ENCODE measurements around the gene TNKS2.
A peak's percentile ranks its signal among the peaks of the same experiment; 100 is the strongest.

Gene TNKS2

GRCh38 chr10:91907914-91908336, 109.7 kb downstream of the TNKS2 start:
- no peak for DNase-seq (ENCODE audit: low read depth in 2 of 2, low spot score in 1 of 2)

DNA sequence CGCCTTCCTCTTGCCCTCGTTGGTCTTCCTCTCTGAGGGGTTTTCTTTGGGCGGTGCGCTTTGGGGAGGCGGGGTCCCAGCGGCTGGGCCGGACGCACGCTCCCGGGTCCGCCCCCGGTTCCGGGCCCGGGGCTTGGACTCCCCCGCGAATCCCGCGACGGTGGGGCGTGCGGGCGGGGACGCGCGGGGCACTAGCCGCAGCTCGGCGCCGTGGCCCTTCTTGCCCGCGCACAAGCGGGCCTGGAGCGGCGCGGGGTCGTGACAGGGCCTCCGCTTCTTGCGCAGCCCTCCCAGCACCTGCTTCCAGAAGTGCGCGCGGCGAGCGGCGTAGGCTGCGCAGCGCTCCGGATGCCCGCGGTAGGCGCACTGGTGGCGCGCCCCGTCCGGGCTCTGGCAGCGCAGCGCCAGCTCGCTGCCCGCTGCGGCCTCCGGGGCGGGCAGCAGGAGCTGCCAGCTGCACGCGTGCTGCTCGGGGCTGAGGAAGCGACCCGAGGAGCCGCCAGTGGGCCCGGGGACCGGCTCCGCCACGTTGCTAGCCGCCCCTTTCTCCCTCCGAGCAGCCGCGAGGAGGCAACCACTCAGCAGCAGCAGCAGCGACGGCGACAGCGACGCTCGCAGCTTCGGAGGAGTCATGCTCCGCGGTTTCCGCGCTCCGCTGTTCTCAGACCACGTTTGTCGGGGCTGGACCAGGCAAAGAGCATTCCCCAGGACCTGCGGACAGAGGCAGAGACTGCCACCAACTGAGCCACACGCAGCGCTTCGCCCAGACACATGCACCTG, 110.3 kb downstream of the TNKS2 start:
- DNase-seq (ENCODE audit: low read depth in 2 of 2, low spot score in 1 of 2), result peak; percentile 37 to 47

GRCh38 chr10:91909117-91909677, 111.0 kb downstream of the TNKS2 start, which contains the start of gene FGFBP3:
FGFBP3 (minus strand) TSS chr10:91909486; CDS start chr10:91908969, 517 bp downstream.
- DNase-seq (ENCODE audit: low read depth in 2 of 2, low spot score in 1 of 2), result no peak

- DNase-seq (ENCODE audit: low read depth in 2 of 2, low spot score in 1 of 2), result no peak
These were observed 112.2 kb downstream of the TNKS2 start for GRCh38 chr10:91910467-91910866.
